Activated gamma-delta T cell treated with Interleukin-2 at 50 U/mL for 16 hours (primary cell): Measurements from ENCODE around the gene ZNF287.
"Not testable (repeated sequence)": the region's sequence is repeated elsewhere in the genome, so short reads cannot be mapped to it uniquely, and the experiment has no call there.

ENCODE experiments used
- DNase-seq: peaks from one replicate; pipeline ENCODE4 v3.0.0-alpha.2; 2020

The ZNF287 gene

DNA sequence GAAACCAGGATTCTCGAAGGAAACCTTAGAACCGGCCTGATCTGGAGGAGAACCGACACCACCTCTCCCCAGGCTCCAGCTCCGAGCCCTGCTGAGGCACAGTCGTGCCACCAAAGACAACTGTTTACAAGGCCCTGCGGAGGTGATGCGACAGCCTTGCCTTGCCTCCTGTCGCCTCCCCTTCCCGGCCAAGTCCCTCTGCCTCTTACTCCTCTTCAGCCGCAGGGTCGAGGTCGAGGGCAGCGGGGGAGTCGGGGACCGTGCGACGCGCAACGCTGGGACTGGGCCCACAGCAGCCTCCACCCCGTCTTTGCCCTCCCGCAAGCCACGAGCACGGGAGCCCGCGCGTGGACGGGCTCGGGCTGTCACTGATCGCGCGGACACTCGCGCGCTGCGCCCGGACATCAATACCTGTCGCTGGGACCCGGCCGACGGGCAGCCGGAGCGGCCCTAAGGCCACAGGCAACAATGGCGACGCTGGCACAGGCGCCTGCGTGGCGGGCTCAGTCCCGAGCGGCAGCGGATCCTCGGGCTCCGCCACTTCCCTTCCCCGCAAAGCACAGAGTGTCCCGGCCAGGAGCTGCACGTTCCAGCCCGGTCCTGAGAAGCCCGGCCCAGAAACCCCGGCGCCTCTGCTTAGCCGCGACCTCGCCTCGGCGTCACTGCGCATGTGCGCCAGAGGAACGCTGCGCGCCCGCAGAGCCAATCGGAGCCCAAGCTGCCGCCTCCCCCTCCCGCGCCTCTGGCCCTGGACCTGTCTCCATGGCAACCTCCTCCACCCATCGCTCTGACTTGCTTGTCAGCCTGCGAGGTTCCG, at the start of gene ZNF287:
ZNF287 (minus strand) TSS at position 664 of the 817 bp plus-strand sequence. CDS start 1,473 bp downstream, outside the sequence.
- peak; percentile 89 for DNase-seq

DNA sequence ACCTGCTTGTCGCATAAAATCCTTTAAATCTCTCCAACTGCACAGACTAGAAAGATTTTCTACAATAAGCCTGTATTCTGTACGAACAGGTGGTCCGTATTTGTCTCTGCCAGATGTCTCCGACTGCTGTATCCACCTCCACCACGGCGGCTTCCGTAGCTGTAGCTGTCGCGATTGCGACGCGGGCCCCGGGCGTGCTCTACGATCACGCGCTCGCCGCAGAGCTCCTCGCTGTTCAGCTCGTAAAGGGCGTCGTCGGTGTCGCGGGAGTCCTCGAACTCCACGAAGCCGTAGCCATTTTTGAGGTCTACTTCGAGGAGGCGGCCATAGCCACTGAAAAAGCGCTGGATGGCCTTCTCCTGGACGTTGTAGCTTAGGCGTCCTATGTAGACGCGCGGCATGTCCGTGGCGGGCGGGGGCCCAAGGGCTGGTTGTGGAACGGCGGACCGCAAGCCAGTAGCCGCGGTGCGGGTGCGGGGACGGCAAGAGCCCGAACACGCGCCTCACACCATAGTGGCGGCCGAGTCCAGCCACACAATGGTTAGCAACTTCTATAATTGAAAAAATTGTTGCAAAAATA, 48.6 kb upstream of the ZNF287 start:
- no peak for DNase-seq

DNA sequence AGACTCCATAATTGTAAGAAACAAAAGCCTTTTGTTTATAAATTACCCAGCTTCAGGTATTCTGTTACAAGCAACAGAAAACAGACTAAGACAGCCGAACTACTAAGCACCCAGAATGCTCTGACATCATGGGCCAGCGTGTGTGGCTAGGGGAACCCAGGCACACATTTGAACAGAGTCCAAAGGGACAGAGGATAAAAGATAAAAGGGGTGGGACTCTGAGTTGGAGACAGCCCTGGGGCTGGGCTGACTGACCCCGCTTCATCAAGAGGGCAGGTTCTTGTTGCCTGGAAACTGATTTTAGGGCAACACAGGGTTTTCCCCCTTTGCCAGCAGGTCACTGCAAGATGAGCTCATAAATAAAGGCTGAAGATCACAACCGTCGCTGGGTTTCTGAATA, 30.5 kb upstream of the ZNF287 start:
- no peak for DNase-seq

DNA sequence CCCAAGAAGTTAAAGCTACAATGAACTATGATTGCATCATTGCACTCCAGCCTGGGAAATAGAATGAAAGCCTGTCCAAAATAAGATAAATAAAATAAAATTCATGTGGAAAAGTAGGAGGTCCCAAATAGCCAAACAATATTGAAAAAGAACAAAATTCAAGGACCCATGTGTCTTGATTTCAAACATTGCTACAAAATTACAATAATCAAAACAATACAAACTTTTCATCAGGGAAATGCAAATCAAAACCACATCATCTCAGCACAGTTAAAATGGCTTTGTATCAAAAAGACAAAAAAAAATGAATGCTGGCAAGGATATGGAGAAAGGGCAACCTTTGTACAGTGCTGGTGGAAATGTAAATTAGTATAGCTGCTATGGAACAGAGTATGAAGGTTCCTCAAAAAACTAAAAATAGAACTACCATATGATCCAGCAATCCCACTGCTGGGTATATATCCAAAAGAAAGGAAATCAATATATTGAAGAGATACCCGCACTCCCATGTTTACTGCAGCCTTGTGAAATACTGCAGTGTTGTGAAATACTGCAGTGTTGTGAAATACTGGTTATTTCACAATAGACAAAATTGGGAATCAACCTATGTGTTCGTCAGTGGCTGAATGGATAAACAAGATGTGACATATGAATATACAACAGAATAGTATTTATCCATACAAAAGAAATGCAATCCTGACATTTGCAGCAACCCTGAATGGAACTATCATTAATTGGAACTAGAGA, 24.5 kb upstream of the ZNF287 start:
- no peak for DNase-seq

DNA sequence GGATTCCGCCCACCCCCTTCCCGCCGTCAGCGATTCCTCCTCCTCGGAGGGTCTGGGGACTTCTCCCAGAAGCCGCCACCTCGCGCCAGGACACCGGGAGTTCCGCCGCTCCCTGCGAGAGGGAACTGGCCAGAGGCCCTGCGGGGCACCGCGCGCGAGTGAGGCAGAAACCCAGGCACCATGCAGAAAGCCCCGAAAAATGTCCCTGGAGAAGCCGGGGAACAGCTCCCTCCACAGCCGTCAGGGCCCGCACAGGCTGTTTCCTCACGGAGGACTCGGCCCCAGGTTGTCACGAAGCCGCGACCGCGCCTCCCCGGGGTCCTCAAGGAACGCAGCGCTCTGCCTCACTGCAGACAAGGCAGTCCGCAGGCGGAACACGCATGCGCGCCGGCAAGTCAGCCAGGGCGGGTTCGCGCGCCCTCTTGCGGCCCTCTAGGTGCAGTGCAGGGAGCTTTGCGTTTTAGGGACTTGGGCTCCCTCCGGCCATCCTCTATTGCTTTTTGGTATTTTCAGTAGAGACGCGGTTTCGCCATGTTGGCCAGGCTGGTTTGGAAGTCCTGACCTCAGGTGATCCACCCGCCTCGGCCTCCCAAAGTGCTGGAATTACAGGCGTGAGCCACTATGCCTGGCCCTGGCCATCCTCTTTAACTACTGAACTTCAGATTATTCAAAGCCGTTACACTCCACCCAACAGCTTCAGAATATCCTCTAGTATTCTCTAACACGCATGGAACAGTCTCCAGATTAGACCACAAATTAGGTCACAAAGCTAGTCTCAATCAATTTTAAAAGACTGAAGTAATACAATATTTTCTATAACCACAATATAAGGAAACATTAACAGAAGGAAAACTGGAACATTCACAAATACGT, 20.3 kb upstream of the ZNF287 start:
- DNase-seq = peak; percentile 92

DNA sequence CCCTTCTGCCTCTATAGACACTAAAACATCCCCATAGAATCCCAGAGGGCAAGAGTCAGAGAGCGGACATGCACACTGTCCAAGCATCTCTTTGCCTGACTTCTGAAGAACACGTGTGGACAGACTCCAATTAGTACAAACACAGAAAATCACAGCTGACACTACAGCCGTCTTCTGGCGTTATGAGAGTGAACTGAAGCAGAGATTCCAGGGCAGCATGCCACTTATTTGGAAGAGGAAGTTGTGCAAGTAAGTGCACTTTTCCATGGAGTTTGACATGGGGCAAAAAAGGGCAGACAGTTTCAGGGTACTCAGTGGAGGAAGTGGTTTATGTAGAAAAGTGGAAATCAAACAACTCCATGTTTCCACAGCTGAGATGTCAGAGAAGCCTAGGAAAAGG, 16.8 kb upstream of the ZNF287 start:
- no peak for DNase-seq

DNA sequence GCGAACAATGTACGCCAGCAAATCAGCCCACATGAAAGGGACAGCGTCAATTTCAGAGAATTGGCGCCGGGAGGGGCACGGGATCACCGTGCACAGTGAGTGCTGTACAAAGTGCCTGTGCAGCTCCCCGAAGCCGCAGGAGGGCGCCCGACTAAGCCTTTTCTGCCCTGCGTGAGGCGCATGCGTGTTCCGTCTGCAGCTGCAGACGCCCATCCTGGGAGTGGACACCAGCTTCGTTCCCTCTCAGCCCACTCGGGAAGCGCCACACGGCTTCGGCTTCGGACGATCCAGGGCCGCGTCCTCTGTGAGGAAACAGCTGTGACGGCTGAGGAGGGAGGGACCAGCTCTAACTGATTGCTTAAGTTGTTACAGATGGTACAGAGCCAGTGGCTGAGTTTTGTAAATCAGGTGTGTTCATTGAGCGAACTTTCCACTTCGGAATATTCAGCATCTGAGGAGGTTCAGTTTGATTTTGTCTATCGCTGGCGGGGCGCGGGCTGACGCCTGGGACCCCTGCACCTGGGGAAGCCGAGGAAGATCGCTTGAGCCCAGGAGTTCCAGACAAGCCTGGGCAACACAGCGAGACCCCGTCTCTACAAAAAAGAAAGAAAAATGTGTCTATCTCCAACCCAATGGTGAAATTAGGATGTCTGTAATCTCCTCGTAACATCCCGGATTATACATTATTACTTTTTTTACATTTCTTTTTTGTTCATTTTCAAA, 15.4 kb upstream of the ZNF287 start:
- peak; percentile 91 for DNase-seq

DNA sequence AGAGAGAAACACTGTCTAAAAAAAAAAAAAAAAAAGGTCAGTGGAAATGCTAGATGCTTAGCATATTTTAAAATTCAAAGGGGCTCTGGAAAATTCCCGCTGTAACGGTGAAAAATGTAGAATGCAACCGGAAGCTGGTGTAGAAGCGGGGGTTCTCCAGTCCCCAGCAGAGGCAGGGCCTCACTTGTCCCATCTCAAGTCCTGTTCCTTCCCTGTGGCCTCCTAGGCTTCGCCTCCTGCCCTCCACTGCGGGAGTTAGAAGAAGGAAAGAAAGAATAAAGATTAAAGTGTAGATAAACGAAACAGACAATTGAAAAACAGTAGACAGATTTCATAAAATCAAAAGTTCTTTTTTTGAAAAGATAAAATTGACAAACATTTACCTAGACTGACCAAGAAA, 14.8 kb upstream of the ZNF287 start:
- DNase-seq = no peak

DNA sequence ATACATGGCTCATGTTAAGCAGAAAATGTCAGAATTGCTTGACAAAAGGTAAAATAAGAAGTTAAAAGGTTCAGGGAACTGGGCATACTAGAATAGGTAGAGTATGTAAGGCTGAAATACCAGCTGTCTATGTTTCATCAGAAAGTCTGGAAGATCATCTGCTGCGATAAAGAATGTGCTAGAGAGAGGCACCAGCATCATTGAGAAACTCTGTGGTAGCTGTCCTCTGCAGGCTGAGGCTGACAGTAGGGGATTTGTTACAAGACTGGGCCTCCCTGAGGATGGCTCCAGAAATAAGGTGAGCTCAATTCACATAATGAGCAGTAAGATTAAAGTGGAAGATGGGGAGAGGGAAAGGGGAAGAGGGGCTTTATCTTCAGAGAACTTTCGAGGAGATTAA, 4.5 kb upstream of the ZNF287 start:
- no peak for DNase-seq

DNA sequence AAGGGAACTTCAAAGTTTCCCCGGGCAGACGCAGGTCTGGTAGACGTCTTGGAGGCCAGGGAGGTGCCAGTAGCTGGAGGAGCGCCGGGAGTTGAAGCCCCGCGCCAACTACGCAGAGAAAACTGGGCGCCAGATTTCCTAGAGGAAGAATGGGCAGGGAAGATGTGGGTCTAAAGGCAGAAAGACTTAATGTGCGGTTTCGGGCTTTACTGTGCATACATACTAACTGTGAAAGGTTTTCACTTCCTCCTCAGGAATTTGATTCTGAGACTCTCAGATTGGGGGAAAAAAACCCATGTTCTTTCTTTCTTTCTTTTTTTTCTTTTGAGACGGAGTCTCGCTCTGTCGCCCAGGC, 331 bp upstream of the ZNF287 start:
- DNase-seq = no peak

DNA sequence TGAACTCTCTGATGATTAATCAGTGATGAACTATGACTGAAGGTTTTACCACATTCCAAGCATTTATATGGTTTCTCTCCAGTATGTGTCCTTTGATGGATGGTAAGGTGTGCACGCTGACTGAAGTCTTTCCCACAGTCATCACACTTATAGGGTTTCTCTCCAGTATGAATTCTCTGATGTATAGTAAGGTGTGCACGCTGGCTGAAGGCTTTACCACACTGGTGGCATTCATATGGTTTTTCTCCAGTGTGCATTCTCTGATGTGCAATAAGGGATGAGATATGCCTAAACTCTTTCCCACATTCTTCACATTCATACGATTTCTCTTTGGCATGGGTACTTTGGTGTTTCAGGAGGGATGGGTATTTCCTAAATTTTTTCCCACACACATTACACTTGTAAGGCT, 16.4 kb downstream of the ZNF287 start:
- DNase-seq = no peak

DNA sequence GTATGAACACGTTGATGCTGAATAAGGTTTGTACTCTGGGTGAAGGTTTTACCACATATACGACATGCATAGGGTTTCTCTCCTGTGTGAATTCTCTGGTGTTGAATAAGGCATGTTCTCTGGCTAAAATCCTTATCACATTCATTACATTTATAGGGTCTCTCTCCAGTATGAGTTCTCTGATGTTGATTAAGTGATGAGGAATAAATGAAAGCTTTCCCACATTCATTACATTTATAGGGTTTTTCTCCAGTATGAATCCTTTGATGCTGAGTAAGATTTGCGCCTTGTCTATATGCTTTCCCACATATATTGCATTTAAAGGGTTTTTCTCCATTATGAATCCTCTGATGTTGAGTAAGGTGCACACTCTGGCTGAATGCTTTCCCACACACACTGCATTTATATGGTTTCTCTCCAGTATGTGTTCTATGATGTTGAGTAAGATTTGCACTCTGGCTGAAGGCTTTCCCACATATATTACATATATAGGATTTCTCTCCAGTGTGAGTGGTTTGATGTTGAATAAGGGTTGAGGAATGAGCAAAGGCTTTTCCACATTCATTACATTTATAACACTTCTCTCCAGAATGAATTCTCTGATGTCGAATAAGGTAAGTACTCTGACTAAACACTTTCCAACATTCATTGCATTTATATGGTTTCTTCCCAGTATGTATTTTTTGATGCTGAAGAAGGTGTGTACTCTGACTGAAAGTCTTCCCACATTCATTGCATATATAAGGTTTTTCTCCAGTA, 16.9 kb downstream of the ZNF287 start:
- DNase-seq = no peak

DNA sequence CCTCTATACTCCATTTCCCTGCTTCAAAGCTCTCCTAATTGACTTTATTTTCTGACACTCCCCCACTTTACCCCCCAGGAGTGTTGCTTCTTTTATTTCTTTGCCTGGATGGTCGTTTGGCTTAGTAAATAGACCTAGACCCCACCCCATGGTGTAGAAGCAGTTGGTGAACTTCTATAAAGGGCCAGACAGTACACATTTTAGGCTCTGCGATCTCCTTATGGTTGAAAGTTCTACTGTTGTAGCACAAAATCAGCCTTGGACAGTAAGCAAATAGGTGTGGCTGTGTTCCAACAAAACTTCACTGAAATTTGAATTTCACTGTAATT, 31.9 kb downstream of the ZNF287 start:
- no peak for DNase-seq

DNA sequence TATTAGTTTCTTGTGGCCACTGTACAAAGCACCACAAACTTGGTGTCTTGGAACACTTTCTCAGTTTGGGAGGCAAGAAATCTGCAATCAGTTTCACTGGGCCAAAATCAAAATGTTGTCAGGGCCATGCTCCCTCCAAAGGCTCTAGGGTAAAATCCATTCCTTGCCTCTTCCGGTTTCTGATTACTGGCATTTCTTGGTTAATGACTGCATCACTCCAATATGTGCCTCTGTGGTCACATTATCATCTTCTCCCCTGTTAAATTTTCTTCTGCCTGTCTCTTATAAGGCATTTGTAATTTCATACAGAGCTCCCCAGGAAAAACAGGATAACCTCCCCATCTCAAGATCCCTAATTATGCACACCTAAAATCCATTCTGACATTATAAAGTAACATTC, 34.8 kb downstream of the ZNF287 start:
- no peak for DNase-seq

DNA sequence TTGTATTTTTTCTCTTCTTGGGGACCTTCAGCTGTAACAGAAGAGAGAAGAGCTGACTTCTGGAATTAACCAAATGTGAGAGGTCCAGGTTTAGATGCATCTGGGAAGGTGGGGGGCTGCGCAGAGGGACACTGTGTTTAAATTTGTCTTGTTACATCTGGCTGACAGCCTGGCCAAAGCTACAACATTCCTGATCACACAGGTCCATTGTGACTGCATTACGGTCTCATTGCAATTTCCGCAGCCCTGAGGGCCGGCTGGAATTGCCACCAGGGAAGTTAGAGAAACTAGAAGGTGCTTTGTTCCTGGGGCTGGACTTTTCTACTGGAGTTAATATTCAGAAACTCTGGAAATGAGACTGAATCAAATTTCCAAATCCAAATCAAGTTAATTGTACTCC, 39.1 kb downstream of the ZNF287 start:
- no peak for DNase-seq

DNA sequence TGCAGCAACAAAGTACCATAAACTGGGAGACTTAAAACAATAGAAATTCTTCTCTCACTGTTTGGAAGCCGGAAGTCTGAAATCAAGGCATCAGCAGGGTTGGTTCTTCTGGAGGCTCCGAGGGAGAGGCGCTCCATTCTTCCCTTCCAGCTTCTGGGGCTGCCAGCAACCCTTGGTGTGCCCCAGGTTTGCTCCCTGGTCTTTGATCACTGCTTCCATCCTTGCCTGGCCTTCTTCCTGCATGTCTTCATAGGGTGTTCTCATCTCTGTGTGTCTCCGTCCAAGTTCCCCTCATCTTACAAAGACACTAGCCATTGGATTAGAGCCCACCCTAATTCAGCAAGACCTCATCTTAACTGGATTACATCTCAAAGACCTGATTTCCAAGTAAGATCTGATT, 41.7 kb downstream of the ZNF287 start:
- no peak for DNase-seq

DNA sequence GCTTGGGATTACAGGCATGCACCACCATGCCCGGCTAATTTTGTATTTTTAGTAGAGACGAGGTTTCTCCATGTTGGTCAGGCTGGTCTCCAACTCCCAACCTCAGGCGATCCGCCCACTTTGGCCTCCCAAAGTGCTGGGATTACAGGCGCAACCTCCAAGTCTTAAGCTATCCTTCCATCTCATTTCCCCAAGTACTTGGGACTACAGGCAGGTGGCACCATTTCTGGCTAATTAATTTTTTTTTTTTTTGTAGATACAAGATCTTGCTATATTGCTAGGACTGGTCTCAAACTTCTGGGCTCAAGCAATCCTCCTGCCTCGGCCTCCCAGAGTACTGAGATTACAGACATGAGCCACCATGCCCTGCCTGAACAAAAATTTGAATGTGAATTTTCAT, 43.4 kb downstream of the ZNF287 start:
- DNase-seq = not testable (repeated sequence)

DNA sequence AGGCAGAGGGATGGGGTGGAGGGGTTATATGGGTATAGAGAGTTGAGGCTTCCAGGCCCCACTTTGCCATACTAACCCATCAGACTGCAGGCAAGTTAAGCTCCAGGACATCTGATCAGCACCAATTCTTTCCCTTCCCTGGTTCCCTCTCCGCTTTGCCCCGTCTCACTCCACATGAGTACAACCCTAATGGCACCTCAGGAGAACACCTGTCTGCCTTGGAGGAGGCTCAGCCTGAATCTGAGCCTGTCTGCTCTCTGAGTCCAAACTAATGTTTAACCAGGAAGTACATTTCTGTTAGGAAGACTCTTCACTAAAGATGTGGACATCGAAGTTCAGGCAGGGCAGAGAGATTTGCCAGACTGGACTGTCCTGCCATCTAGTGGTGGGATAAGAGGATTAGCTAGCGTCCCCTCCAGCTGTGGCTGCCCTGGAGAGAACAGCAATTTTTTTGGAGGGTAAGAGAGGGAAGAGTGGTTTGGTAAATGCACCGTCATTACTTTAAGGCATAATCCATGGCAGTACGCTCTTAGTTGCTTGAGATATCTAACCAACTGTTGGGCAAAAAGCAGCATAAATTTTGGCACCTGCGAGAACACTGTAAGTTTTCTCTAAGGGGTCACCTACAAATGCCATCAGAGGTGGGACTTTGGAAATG, 47.8 kb downstream of the ZNF287 start:
- peak; percentile 58 for DNase-seq

DNA sequence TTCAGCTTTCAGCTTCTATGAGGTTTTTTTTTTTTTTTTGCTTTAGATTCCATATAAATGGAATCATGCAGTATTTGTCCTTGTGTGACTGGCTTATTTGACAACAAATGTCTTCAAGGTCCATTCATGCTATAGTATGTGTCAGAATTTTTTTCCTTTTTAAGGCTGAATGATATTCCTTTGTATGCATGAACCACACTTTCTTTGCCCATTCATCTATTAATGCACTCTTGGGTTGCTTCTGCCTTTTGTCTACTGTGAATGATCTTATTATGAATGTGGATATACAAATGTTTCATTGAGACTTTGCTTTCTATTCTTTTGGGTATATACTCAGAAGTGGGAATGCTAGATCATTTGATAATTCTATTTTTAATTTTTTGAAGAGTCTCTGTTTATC, 50.0 kb downstream of the ZNF287 start:
- no peak for DNase-seq

DNA sequence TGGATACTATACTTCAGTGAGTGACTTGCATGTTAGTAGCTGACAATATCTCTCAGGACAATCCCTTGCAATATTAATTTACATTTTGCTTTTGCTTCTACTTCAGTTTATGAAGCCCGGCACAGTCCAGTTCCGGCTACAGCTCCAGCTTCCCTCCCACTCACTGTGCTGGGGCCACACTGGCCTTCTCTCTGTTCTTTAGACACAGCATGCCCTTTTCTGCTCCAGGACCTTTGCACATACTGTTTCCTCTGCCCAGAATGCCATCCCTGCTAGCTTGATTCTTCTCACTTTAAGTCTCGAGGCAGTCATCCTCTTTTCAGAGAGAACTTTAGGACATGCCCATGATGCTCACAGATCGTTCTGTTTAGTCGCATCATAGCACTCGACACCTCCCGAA, 51.5 kb downstream of the ZNF287 start:
- no peak for DNase-seq

DNA sequence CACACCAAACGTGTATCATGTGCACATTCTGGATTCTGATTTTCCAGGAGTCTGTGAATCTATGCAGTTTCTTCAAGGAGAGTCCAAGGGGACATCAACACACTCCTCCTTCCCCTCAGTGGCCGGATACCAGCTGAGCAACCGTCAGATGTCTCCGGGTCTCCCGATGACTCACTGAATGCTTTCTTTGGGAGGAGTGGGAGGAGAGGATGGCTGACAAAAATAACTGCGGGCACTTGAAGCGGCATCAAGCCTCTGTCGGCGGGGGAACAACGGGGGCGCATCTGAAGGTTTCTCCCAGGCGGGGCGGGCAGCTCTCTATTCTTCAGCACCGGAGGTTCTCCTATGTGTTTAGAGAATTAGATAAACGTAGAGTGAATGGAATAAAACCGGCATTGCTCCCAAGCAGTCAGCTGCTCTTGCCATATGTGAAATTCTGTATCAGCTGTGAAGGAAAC, 52.4 kb downstream of the ZNF287 start:
- no peak for DNase-seq
